Measurements from ENCODE around the gene IL1A. TPM values are rescaled to one million over a fixed set of nuclear protein-coding genes. Genes with fewer than 3 reads are reported as not detected.

Gene IL1A
- total and polyA plus RNA-seq, 10 of the 15 experiments (the other 5 are each of a cell fraction or from before 2014, with no cell fraction given), result 0.10 to 8.7 (median 6.9) TPM

DNA sequence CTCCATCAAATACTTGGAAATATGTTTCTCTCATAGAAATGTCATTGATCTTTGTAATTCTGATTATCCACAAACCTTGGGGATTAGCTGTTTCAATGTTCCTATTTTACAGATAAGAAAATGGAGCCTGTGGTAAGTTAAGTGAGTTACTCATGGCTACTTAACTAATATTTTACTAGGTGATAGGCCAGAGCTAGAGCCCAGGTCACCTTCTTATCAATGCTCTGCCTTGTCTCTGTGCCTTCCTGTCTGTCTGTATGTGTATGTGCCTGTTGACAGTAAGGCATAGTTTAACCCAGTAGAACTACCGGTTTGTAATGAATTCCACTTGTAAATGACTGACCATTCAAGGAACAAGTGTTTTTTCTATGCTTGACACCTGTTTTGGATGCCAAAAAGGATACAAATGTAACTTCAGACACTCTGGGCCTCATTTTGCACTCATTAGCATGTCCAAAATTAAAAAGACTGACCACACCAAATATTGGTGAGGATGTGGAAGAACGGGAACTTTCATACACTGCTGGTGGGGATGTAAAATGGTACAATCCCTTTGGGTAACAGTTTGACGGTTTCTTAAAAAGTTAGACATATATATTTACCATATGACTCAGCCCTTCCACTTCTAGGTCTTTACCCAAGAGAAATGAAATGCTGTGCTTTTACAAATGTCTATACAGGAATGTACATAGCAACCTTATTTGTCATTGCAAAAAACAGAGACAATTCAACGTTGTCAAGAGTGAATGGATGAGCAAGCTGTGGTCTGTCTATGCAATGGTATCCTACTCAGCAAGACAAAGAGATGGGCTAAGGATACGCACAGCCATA, 19.6 kb upstream of the IL1A start (continued):
- TF ChIP-seq, protein P1, sequence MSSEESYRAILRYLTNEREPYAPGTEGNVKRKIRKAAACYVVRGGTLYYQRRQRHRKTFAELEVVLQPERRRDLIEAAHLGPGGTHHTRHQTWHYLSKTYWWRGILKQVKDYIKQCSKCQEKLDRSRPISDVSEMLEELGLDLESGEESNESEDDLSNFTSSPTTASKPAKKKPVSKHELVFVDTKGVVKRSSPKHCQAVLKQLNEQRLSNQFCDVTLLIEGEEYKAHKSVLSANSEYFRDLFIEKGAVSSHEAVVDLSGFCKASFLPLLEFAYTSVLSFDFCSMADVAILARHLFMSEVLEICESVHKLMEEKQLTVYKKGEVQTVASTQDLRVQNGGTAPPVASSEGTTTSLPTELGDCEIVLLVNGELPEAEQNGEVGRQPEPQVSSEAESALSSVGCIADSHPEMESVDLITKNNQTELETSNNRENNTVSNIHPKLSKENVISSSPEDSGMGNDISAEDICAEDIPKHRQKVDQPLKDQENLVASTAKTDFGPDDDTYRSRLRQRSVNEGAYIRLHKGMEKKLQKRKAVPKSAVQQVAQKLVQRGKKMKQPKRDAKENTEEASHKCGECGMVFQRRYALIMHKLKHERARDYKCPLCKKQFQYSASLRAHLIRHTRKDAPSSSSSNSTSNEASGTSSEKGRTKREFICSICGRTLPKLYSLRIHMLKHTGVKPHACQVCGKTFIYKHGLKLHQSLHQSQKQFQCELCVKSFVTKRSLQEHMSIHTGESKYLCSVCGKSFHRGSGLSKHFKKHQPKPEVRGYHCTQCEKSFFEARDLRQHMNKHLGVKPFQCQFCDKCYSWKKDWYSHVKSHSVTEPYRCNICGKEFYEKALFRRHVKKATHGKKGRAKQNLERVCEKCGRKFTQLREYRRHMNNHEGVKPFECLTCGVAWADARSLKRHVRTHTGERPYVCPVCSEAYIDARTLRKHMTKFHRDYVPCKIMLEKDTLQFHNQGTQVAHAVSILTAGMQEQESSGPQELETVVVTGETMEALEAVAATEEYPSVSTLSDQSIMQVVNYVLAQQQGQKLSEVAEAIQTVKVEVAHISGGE (CRISPR knock-in tag; IDR thresholded peaks at IDR 0.05), result no peak
- TF ChIP-seq, protein P2, sequence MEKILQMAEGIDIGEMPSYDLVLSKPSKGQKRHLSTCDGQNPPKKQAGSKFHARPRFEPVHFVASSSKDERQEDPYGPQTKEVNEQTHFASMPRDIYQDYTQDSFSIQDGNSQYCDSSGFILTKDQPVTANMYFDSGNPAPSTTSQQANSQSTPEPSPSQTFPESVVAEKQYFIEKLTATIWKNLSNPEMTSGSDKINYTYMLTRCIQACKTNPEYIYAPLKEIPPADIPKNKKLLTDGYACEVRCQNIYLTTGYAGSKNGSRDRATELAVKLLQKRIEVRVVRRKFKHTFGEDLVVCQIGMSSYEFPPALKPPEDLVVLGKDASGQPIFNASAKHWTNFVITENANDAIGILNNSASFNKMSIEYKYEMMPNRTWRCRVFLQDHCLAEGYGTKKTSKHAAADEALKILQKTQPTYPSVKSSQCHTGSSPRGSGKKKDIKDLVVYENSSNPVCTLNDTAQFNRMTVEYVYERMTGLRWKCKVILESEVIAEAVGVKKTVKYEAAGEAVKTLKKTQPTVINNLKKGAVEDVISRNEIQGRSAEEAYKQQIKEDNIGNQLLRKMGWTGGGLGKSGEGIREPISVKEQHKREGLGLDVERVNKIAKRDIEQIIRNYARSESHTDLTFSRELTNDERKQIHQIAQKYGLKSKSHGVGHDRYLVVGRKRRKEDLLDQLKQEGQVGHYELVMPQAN (conservative IDR thresholded peaks at IDR 0.05), result no peak
- TF ChIP-seq TBL1XR1 (IDR thresholded peaks at IDR 0.05; ENCODE audit: low read depth, low read length) (no peak), PAX8 (IDR thresholded peaks at IDR 0.05) (no peak), HDAC6 (IDR thresholded peaks at IDR 0.05; ENCODE audit: unreplicated experiment) (no peak), ZNF217 (IDR thresholded peaks at IDR 0.05) (no peak), SPI1 (IDR thresholded peaks at IDR 0.05; ENCODE audit: borderline replicate concordance, insufficient read depth, low read depth, low read length) (peak; percentile 2; the same call in 1 of the 2 replicates), NFXL1 (IDR thresholded peaks at IDR 0.05; ENCODE audit: borderline replicate concordance) (no peak)
- TF ChIP-seq, protein P3, sequence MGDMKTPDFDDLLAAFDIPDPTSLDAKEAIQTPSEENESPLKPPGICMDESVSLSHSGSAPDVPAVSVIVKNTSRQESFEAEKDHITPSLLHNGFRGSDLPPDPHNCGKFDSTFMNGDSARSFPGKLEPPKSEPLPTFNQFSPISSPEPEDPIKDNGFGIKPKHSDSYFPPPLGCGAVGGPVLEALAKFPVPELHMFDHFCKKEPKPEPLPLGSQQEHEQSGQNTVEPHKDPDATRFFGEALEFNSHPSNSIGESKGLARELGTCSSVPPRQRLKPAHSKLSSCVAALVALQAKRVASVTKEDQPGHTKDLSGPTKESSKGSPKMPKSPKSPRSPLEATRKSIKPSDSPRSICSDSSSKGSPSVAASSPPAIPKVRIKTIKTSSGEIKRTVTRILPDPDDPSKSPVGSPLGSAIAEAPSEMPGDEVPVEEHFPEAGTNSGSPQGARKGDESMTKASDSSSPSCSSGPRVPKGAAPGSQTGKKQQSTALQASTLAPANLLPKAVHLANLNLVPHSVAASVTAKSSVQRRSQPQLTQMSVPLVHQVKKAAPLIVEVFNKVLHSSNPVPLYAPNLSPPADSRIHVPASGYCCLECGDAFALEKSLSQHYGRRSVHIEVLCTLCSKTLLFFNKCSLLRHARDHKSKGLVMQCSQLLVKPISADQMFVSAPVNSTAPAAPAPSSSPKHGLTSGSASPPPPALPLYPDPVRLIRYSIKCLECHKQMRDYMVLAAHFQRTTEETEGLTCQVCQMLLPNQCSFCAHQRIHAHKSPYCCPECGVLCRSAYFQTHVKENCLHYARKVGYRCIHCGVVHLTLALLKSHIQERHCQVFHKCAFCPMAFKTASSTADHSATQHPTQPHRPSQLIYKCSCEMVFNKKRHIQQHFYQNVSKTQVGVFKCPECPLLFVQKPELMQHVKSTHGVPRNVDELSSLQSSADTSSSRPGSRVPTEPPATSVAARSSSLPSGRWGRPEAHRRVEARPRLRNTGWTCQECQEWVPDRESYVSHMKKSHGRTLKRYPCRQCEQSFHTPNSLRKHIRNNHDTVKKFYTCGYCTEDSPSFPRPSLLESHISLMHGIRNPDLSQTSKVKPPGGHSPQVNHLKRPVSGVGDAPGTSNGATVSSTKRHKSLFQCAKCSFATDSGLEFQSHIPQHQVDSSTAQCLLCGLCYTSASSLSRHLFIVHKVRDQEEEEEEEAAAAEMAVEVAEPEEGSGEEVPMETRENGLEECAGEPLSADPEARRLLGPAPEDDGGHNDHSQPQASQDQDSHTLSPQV (IDR thresholded peaks at IDR 0.05), result no peak
- TF ChIP-seq, protein P4, sequence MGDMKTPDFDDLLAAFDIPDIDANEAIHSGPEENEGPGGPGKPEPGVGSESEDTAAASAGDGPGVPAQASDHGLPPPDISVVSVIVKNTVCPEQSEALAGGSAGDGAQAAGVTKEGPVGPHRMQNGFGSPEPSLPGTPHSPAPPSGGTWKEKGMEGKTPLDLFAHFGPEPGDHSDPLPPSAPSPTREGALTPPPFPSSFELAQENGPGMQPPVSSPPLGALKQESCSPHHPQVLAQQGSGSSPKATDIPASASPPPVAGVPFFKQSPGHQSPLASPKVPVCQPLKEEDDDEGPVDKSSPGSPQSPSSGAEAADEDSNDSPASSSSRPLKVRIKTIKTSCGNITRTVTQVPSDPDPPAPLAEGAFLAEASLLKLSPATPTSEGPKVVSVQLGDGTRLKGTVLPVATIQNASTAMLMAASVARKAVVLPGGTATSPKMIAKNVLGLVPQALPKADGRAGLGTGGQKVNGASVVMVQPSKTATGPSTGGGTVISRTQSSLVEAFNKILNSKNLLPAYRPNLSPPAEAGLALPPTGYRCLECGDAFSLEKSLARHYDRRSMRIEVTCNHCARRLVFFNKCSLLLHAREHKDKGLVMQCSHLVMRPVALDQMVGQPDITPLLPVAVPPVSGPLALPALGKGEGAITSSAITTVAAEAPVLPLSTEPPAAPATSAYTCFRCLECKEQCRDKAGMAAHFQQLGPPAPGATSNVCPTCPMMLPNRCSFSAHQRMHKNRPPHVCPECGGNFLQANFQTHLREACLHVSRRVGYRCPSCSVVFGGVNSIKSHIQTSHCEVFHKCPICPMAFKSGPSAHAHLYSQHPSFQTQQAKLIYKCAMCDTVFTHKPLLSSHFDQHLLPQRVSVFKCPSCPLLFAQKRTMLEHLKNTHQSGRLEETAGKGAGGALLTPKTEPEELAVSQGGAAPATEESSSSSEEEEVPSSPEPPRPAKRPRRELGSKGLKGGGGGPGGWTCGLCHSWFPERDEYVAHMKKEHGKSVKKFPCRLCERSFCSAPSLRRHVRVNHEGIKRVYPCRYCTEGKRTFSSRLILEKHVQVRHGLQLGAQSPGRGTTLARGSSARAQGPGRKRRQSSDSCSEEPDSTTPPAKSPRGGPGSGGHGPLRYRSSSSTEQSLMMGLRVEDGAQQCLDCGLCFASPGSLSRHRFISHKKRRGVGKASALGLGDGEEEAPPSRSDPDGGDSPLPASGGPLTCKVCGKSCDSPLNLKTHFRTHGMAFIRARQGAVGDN (IDR thresholded peaks at IDR 0.05), result peak; percentile 40; the same call in 1 of the 2 replicates
- TF ChIP-seq, protein P5, sequence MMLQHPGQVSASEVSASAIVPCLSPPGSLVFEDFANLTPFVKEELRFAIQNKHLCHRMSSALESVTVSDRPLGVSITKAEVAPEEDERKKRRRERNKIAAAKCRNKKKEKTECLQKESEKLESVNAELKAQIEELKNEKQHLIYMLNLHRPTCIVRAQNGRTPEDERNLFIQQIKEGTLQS (IDR thresholded peaks at IDR 0.05; ENCODE audit: borderline replicate concordance, extremely low read depth, low read depth, low read length), result no peak

All from GM12878 (cell line).